Neuronal stem cell (in vitro differentiated cells): Measurements from ENCODE around the gene PDSS1.

ENCODE experiments used
- DNase-seq: peaks from one replicate; pipeline ENCODE4 v3.0.0-alpha.2; 2013; ENCODE audit warnings: low spot score
- H2AFZ ChIP-seq: one replicate; pipeline ENCODE4 v1.6.1; 2013; ENCODE audit warnings: mild to moderate bottlenecking, low read length, inconsistent platforms
- H2AK5ac ChIP-seq: 2 replicates; pipeline ENCODE4 v1.6.1; 2013; ENCODE audit warnings: low read depth, mild to moderate bottlenecking, inconsistent platforms, low read length, moderate library complexity, mixed read lengths
- H2BK120ac ChIP-seq: 2 replicates; pipeline ENCODE4 v1.6.1; 2013; ENCODE audit warnings: low read depth, mild to moderate bottlenecking, inconsistent platforms, low read length, moderate library complexity, mixed read lengths
- H2BK12ac ChIP-seq: one replicate; pipeline ENCODE4 v1.6.1; 2013; ENCODE audit warnings: low read length, inconsistent platforms
- H2BK15ac ChIP-seq: 2 replicates; pipeline ENCODE4 v1.6.1; 2013; ENCODE audit warnings: mild to moderate bottlenecking, low read length, inconsistent platforms, mixed read lengths
- H2BK5ac ChIP-seq: one replicate; pipeline ENCODE4 v1.6.1; 2013; ENCODE audit warnings: inconsistent platforms, mild to moderate bottlenecking, low read length, moderate library complexity
- H3K14ac ChIP-seq: one replicate; pipeline ENCODE4 v1.6.1; 2013; ENCODE audit warnings: low read length, inconsistent platforms
- H3K18ac ChIP-seq: 2 replicates; pipeline ENCODE4 v1.6.1; 2013; ENCODE audit warnings: low read length, inconsistent platforms
- H3K23ac ChIP-seq: 2 replicates; pipeline ENCODE4 v1.6.1; 2013; ENCODE audit warnings: low read depth, mild to moderate bottlenecking, mixed read lengths, low read length, inconsistent platforms; ENCODE audit not compliant: poor library complexity
- H3K27ac ChIP-seq: replicated peaks from 3 replicates; pipeline ENCODE4 v1.5.1; 2013; ENCODE audit warnings: low read length, inconsistent platforms
- H3K27me3 ChIP-seq, 3 experiments: 2 replicates each; pipeline ENCODE4 v1.6.1; 2013; ENCODE audit warnings: low read length in 3 of 3, mild to moderate bottlenecking in 2 of 3, inconsistent platforms in 1 of 3, low read depth in 1 of 3, mixed read lengths in 1 of 3, moderate library complexity in 1 of 3; ENCODE audit not compliant: control insufficient read depth in 3 of 3, insufficient read depth in 3 of 3
- H3K36me3 ChIP-seq, 2 donors: replicated peaks in 1 of 2; 2 replicates each; pipeline ENCODE4 v1.6.1; 2013; ENCODE audit warnings: low read length in 2 of 2; ENCODE audit not compliant: control insufficient read depth in 2 of 2, insufficient read depth in 2 of 2
- H3K4ac ChIP-seq: 2 replicates; pipeline ENCODE4 v1.6.1; 2013; ENCODE audit warnings: inconsistent platforms, mild to moderate bottlenecking, low read length, moderate library complexity
- H3K4me1 ChIP-seq, 2 donors: 1 replicate in 1 of 2; 2 replicates in 1 of 2; pipeline ENCODE4 v1.6.1; 2013; ENCODE audit warnings: low read length in 2 of 2, low read depth in 1 of 2; ENCODE audit not compliant: control insufficient read depth in 2 of 2, insufficient read depth in 1 of 2
- H3K4me2 ChIP-seq: one replicate; pipeline ENCODE4 v1.6.1; 2013; ENCODE audit warnings: mild to moderate bottlenecking, low read length, inconsistent platforms; ENCODE audit not compliant: insufficient read depth, poor library complexity, severe bottlenecking
- H3K4me3 ChIP-seq, 2 donors: 2 replicates each; pipeline ENCODE4 v1.5.1; 2013; ENCODE audit warnings: low read length in 2 of 2, mild to moderate bottlenecking in 2 of 2, inconsistent platforms in 1 of 2, moderate library complexity in 1 of 2
- H3K79me1 ChIP-seq: one replicate; pipeline ENCODE4 v1.6.1; 2013; ENCODE audit warnings: low read depth, mild to moderate bottlenecking, inconsistent platforms, low read length, moderate library complexity
- H3K9ac ChIP-seq: one replicate; pipeline ENCODE4 v1.6.1; 2013; ENCODE audit warnings: mild to moderate bottlenecking, low read depth, low read length, inconsistent platforms; ENCODE audit not compliant: poor library complexity
- H3K9me3 ChIP-seq, 2 donors: replicated peaks in 1 of 2; 2 replicates each; pipeline versions ENCODE3 to v1.6.1; 2013; ENCODE audit warnings: low read length in 2 of 2, mild to moderate bottlenecking in 2 of 2, inconsistent platforms in 1 of 2, low read depth in 1 of 2, mixed read lengths in 1 of 2, moderate library complexity in 1 of 2; ENCODE audit not compliant: control insufficient read depth in 2 of 2, insufficient read depth in 1 of 2
- H4K8ac ChIP-seq: one replicate; pipeline ENCODE4 v1.6.1; 2013; ENCODE audit warnings: low read depth, mild to moderate bottlenecking, inconsistent platforms, low read length, moderate library complexity
- H4K91ac ChIP-seq: one replicate; pipeline ENCODE4 v1.6.1; 2013; ENCODE audit warnings: low read length, low read depth, mild to moderate bottlenecking, inconsistent platforms; ENCODE audit not compliant: poor library complexity
- WGBS, 2 donors: extraction: QIAGEN DNeasy Blood & Tissue Kit; methylation state at CpG; one replicate each; pipeline ENCODE4 v1.1.7; 2013; ENCODE audit warnings: missing lambda C conversion rate in 2 of 2, mixed read lengths in 1 of 2; ENCODE audit not compliant: insufficient read length in 2 of 2, insufficient replicate concordance in 1 of 2; ENCODE audit errors: extremely low coverage in 2 of 2; 5-methylcytosine and 5-hydroxymethylcytosine counted together

PDSS1 gene

DNA sequence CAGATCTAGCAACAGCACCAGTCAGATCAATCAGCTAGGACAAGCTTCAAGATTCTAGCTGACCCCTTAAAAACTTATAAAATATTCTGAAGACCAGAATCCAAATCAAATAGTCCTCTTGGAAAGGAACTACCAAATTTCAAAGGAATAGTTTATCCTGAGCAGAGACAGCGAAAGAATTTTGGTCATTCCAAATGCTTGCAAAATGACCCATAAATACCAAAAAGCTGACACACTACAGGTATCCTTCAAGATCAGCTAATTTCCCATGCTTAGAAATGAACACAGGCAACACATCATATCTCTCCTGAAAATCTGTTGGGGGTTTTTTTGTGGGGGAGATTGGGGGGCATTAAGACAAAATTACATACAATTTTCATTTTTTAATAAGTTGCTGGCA is 78.8 kb downstream of the PDSS1 start:
- H3K4me1 ChIP-seq: no peaks in the 10 kb centered on the region
- H2BK15ac ChIP-seq: no peak overlapping the region
- no peaks in the 10 kb centered on the region for H3K79me1 ChIP-seq
- no CpG with 5 or more reads among the region's 1 CpG for WGBS, 2 donors
- no peak overlapping the region for H2BK5ac ChIP-seq
- H3K27me3 ChIP-seq: no peaks in the 10 kb centered on the region
- H3K14ac ChIP-seq: no peak overlapping the region
- H4K8ac ChIP-seq: no peak overlapping the region
- H3K36me3 ChIP-seq: no peaks in the 10 kb centered on the region
- no peak overlapping the region for H2AFZ ChIP-seq
- H3K4me3 ChIP-seq: no peak overlapping the region
- no peak overlapping the region for H4K91ac ChIP-seq
- H3K9me3 ChIP-seq: no peaks in the 10 kb centered on the region
- no peak overlapping the region for H3K4me2 ChIP-seq
- no peak overlapping the region for H2BK120ac ChIP-seq
- DNase-seq: no peak
- H3K23ac ChIP-seq: no peak overlapping the region
- no peak overlapping the region for H3K9ac ChIP-seq
- H3K27ac ChIP-seq: no peak overlapping the region
- no peak overlapping the region for H2BK12ac ChIP-seq
- H2AK5ac ChIP-seq: no peak overlapping the region
- H3K18ac ChIP-seq: no peak overlapping the region
- no peak overlapping the region for H3K4ac ChIP-seq

DNA sequence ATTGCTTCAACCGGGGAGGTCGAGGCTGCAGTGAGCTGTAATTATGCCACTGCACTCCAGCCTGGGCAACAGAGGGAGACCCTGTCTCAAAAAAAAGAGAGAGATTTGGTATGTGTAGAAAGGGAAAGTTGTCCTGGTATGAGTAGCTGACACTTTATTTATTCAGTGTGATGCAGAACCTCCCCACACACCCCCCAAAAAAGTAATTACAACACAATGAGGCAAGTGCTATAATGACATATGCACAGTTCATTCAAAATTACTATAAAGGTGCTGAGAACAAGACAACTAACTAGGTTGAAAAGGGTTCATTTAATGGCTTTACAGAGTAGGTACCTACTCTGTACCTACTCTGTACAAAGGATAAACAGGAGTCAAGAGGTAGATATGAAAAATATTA is 80.2 kb downstream of the PDSS1 start:
- no peak overlapping the region for H2BK120ac ChIP-seq
- no peak overlapping the region for H3K4me3 ChIP-seq
- no peak overlapping the region for H2BK12ac ChIP-seq
- H3K4ac ChIP-seq: no peak overlapping the region
- H4K8ac ChIP-seq: no peak overlapping the region
- no peak overlapping the region for H3K18ac ChIP-seq
- H2AFZ ChIP-seq: no peak overlapping the region
- no peak overlapping the region for H3K23ac ChIP-seq
- H2BK5ac ChIP-seq: no peak overlapping the region
- H3K14ac ChIP-seq: no peak overlapping the region
- H3K4me2 ChIP-seq: no peak overlapping the region
- H2AK5ac ChIP-seq: no peak overlapping the region
- H2BK15ac ChIP-seq: no peak overlapping the region
- no peaks in the 10 kb centered on the region for H3K9me3 ChIP-seq
- no peak overlapping the region for H4K91ac ChIP-seq
- no peaks in the 10 kb centered on the region for H3K36me3 ChIP-seq
- no peaks in the 10 kb centered on the region for H3K27me3 ChIP-seq
- H3K4me1 ChIP-seq: no peaks in the 10 kb centered on the region
- no peak overlapping the region for H3K9ac ChIP-seq
- no peak for DNase-seq
- H3K79me1 ChIP-seq: peaks cover 2% of the 10 kb centered on the region
- H3K27ac ChIP-seq: no peak overlapping the region
- no CpG with 5 or more reads among the region's 2 CpGs for WGBS, 2 donors

DNA sequence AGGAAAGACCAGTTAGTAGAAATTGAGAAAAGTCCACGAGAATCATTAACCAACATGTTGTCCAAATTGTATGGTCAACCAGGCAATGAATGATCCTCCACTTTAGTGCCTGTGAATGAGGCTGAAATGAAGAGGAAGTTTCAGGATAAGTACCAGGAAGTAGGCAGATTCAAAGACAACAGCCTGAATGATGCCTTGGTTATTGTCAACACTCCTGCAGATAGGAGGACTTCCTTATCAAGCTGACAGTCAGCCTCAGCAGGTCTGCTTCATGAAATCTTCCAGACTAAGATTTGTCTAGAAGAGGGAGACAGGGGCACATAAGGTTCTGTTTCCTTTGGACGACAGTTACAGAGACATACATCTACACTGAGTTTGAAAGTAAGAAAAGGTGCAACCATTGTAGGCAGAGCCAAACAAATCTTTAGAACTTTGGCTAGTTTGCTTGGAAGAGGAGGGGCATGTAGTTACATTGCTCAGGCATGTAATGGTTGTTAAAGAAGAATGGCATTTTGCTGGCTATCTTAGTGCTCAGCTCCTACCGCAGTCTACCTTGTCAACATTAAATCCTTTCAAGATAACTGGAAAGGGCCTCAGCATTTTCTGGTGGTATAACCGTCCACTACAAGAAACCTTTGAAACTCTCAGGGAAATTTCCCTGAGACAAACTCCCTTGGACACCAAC is 81.8 kb downstream of the PDSS1 start:
- Histone ChIP-seq H3K18ac (no peak overlapping the region), H2BK120ac (no peak overlapping the region), H2AFZ (no peak overlapping the region), H3K36me3 (no peaks in the 10 kb centered on the region), H3K4me2 (no peak overlapping the region), H3K4me3 (no peak overlapping the region), H3K23ac (no peak overlapping the region), H3K14ac (no peak overlapping the region), H3K9me3 (no peaks in the 10 kb centered on the region), H3K4me1 (peaks cover 0 to 5% of the 10 kb centered on the region in 2 donors), H2BK15ac (no peak overlapping the region), H2BK5ac (no peak overlapping the region), H3K9ac (no peak overlapping the region), H3K27me3 (no peaks in the 10 kb centered on the region), H3K4ac (no peak overlapping the region), H4K91ac (no peak overlapping the region), H3K27ac (no peak overlapping the region), H2AK5ac (no peak overlapping the region), H2BK12ac (no peak overlapping the region), H4K8ac (no peak overlapping the region), H3K79me1 (peaks cover 2% of the 10 kb centered on the region)
- no peak for DNase-seq
- no CpG with 5 or more reads among the region's 4 CpGs for WGBS, 2 donors

DNA sequence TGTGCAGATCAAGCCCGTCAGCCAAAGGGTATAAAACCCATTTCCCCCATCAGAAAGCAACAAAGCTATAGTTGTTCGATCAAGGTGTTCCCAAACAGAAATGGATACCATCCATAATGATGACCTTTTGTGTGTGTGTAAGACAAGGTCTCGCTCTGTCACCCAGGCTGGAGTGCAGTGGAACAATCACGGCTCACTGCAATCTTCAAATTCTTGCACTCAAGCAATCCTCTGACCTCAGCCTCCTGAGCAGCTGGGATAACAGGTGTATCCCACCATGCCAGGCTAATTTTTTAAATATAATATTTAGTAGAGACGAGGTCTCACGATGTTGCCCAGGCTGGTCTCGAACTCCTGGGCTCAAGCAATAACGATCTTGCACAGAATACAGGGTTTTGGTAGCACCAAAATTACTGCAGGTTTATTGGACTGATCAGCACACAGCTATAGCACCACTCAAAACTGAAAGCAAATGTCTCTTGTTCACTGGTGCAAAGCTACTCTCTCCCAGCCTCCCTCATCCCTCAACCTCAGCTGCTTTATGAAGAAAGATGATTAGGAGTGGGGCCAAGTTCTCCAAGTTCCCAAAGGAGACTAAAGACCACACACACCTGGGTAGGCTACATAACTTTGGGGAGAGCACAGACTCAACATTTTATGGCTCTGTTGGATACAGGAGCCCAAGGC is 82.7 kb downstream of the PDSS1 start:
- Histone ChIP-seq H3K23ac (no peak overlapping the region), H4K8ac (no peak overlapping the region), H3K4me1 (peaks cover 0 to 5% of the 10 kb centered on the region in 2 donors), H3K36me3 (no peaks in the 10 kb centered on the region), H3K4ac (no peak overlapping the region), H4K91ac (no peak overlapping the region), H3K9ac (no peak overlapping the region), H3K27ac (no peak overlapping the region), H3K18ac (no peak overlapping the region), H2AFZ (no peak overlapping the region), H2BK5ac (no peak overlapping the region), H2AK5ac (no peak overlapping the region), H3K27me3 (no peaks in the 10 kb centered on the region), H3K4me2 (no peak overlapping the region), H3K9me3 (no peaks in the 10 kb centered on the region), H2BK120ac (no peak overlapping the region), H3K79me1 (peaks cover 2% of the 10 kb centered on the region), H2BK12ac (no peak overlapping the region), H3K4me3 (no peak overlapping the region), H2BK15ac (no peak overlapping the region), H3K14ac (no peak overlapping the region)
- WGBS, 2 donors: no CpG with 5 or more reads among the region's 8 CpGs
- DNase-seq: no peak
